NCI-H1694 (cell line): ENCODE measurements around the gene C17orf67.

Source experiments
- DNase-seq: peaks from one replicate; lab custom pipeline; 2025; lab: John Stamatoyannopoulos, UW

The C17orf67 gene

DNA sequence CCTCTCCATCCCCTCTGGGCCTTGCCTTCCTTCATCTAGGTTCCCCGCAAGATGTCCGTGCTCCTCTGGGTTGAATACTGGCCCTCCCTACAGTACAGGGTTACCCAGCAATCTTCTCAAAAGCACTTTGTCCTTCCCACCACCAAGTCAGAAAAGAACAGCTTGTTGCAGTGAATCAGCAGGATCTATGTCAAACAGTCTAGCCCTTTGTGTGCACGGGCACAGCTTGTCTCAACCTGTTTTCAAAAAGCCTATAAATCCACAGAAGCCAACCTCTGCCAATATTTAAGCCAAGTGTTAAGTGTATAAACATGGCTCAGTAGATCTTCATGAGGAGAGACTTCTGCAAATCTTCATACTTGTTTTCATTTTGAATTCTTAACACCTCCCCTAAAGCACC, 25.2 kb downstream of the C17orf67 start:
- peak; percentile 56 for DNase-seq

GRCh38 chr17:56807723-56808122, 26.0 kb downstream of the C17orf67 start:
- DNase-seq, result no peak

- no peak for DNase-seq
Observed at GRCh38 chr17:56806949-56807348, 26.8 kb downstream of the C17orf67 start.

- DNase-seq, result no peak
Observed at GRCh38 chr17:56804454-56804853, 29.3 kb downstream of the C17orf67 start.

DNA sequence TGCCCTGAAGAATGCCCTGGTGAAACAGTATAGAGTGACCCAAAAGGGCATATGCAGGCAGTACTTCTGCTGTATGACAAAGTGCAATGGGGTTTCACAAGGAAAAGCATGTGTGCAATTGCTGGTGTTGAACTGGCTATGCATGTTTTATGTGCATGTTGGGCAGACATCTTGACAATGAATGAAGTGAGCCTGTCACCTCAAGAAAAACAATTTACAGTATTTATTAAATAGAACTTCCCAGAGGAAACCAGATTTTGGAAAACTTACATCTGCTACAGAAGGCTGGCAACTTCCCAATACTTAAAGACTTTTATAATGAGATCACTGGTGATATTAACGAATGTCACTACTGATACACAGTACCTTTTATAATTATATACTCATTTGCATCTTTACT, 30.6 kb downstream of the C17orf67 start:
- no peak for DNase-seq

- DNase-seq, result no peak
Observed at GRCh38 chr17:56801459-56802178, 32.1 kb downstream of the C17orf67 start.

DNA sequence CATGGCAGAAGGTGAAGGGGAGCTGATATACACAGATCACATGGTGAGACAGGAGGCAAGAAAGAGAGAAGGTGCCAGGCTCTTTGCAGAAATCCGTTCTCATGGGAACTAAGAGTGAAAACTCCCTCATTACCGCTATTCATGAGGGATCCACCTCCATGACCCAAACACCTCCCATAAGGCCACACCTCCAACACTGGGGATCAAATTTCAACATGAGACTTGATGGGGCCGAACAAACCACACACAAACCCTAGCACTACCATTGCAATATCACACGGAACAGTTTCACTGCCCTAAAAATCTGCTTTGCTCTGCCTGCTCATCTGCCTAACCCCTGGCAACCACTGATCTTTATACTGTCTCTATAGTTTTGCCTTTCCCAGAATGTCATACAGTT, 34.8 kb downstream of the C17orf67 start:
- no peak for DNase-seq

GRCh38 chr17:56796536-56796935, 37.2 kb downstream of the C17orf67 start:
- DNase-seq, result no peak

DNA sequence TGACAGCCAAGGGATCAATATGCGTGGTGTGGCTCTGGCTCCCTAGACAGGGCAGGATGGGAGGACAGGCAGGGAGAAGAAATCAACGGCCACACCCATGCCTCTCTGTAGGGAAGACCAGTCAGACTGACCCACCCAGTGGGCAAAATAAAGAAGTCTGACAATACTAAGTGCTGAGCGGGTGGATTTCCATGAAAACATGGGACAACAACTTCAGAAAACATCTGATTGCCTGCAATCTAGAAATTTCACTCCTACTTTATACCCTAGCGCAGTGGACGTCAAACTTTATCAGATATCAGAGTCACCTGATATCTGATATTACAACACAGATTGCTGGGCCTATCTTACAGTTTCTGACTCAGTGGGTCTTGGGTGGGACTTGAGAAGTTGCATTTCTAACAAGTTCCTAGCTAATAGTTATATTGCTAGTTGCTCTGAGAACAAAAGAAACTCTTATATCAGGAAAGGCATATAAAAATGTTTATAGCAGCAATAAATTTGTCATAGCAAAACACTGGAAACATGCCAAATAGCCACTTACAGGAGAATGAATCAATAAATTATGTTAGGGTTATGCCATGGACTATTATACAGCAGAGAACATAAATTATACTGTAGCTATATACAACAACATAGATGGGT, 38.4 kb downstream of the C17orf67 start:
- no peak for DNase-seq

DNA sequence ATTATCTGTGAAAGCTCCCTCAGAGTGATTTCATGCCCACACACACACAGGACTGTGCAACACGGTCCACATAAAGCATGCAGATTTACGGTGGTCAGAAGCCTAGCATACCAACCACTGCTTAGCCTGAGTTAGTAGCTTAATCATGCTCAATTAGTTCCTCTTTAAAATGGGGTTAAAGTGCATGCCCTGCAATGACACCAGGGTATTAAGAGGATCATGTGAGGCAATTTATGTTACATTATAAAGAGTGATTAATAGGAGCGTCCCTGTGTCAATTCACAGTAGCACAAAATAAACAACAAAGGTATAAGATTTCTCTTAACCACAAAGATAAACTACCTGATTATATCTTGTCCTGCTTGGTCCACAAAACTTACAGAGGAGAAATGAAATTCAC, 39.8 kb downstream of the C17orf67 start:
- DNase-seq, result no peak

DNA sequence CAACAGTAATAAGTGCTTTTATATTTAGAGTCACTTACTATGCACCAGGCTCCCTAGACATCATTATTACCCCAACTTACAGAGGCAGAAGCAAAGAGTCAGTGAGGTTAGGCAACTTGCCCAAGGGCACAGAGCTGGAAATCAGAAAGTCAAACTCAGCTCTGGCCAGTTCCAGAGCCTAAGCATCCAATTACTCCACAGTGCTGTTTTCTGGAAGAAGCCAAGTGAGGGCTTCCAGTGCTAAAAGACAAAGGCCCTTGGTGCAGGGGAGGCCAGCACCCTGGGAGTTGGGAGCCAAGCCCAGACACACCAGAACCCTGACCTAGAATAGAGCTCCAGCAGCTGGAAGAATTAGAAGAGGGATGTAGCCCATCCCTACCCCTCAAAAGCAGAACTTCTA, 40.2 kb downstream of the C17orf67 start:
- no peak for DNase-seq

- DNase-seq, result no peak
Observed at GRCh38 chr17:56792267-56792666, 41.5 kb downstream of the C17orf67 start.

- no peak for DNase-seq
Observed at GRCh38 chr17:56786989-56787482, 46.7 kb downstream of the C17orf67 start.

DNA sequence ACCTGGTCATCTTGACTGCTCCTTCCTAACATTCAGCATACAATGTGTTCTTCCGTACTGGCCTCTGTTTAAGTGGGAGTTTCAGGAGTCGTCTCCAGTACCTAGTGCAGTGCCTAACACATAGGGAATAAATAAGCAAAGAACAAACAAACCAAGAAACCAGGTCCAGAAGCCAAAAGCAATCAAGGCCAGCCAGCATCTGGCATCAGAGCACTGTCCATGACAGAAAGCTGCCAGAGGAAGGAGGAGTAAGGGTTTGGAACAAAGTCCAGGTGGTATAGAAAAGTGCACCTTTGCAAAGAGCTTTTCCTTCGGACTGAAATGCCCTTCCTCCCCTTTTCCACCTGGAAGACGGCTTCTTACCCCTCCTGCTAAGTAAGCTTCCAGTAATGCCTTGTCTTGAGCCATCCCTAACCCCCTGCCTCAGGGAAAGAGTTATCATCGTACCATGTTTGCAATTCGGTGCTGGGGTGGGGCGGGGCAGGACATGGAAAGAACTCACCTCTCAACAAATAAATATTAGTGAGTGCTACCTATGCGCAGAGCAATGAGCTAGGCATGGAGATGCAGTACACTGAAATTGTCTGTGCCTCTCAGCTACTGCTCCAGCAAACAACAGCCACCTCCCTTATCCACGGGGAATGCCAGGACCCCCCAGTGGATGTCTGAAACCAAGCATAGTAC, 47.6 kb downstream of the C17orf67 start:
- no peak for DNase-seq

- DNase-seq, result no peak
Observed at GRCh38 chr17:56785405-56785804, 48.3 kb downstream of the C17orf67 start.

- DNase-seq, result no peak
Observed at GRCh38 chr17:56782338-56782737, 51.4 kb downstream of the C17orf67 start.

DNA sequence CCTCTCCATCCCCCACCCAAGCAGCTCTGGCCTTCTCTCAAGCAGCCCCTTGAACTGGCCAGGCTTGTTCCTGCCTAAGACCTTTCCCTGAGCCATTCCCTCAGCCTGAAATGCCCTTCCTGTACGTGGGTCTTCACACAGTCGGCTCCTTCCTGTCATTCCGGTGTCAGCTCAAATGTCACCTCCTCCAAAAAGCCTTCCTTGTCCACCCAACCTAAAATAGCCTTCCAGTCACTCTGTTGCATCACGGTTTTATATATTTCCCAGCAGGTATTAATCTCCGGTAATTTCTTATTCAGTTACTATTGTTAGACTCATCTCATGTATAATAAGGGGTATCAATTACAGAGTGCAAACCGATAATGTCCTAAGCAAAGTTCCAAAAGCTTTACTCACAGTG, 51.8 kb downstream of the C17orf67 start:
- no peak for DNase-seq

DNA sequence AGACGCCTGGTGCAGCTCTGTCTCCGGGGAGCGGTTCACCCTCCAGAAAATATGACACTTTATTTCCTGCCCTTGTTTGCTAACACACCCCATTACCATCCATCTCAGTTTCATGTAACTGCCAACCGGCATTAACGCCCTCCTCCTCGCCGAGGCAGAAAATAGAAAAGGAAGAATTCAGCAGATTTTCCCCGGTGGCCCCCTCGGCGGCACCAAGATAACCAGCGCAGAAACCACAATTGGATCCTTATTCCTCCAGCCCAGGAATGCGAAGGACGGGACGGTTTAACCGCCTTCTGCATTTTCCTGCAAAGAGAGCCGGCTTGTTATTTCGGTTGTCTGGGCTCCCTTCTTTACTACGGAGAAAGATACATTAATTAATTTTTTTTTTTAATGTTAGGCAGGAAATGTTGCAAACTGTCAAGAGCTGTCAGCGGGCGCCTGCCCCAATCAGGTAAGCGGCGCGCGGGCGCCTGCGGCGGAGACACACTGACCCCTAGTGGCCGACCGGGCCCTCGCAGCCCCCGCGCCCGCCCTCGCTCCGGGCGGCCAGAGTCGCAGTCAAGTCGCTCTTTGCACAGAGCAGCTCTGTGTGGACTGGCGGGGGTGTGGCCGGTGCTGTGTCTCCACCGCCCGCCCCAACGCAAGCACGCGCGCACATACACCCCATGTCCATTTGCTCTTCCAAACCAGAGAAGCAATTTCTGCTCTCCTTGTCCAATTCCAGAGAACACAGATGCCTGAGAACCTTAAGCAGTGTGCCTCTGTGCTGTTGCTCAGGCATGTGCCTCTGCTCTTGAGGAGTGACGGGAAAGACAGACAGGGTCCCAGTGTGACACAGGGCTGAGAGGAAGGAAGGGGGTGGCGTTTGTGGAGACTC, 53.6 kb downstream of the C17orf67 start:
- DNase-seq, result peak; percentile 50

DNA sequence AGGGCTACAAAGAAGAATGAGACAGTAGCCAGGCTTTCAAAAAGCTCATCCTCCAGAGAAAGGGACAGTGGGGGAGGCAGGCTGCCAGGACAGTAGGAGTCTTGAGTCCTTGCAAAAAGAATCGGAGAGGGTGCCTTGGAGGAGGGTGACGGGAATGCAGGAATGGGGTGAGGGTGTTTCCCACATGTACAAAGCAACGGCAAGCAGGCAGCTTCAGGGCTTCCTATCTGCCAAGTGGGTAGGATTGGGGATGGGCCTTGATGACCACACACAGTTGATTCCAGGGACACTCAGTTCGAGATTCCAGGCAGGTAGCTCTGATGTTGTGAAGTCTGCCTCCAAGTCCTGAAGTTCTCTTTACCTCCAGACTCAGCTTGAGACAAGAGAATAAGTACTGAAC, 54.4 kb downstream of the C17orf67 start:
- DNase-seq, result no peak

GRCh38 chr17:56778898-56779297, 54.8 kb downstream of the C17orf67 start:
- no peak for DNase-seq

- DNase-seq, result no peak
Observed at GRCh38 chr17:56777859-56778258, 55.9 kb downstream of the C17orf67 start.

DNA sequence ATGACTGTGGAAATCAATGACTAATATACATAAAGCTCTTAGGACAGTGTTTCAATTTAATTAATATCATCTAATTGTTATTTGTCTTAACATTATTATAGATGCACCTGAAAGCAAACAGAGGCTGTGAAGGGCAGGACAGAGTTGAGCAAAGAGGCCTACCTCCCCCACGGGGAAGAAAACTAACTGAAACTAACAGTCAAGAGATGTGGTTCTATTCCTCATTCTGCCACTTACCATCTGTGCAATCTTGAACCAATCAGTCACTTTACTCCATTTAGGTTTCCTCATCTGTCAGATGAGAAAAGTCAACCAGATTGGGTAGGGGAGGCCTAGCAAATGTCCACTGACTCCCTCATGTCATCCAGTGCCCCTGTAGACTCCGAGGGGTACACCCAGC, 59.1 kb downstream of the C17orf67 start:
- DNase-seq, result no peak
